Lower lobe of right lung (tissue), 2 donors: ENCODE data around the gene FBXO9. TPM values are rescaled to one million over a fixed set of nuclear protein-coding genes. Genes with fewer than 3 reads are reported as not detected.

Experiments
- ATAC-seq, 2 donors: fragments of 200-7000 bp; cut with Tn5 transposase; one replicate each; pipeline ENCODE4 v1.9.1; 2020 to 2022; ENCODE audit warnings: mild to moderate bottlenecking in 2 of 2, moderate library complexity in 2 of 2
- DNase-seq: peaks from one replicate; pipeline ENCODE4 v3.0.0-alpha.2; 2020
- H3K27ac ChIP-seq: fragments of 200-600 bp; one replicate; pipeline ENCODE4 v1.8.0; 2022
- H3K27me3 ChIP-seq: fragments of 200-600 bp; one replicate; pipeline ENCODE4 v1.8.0; 2022; ENCODE audit warnings: low read depth
- H3K36me3 ChIP-seq: fragments of 200-600 bp; one replicate; pipeline ENCODE4 v1.8.0; 2022; ENCODE audit warnings: mild to moderate bottlenecking
- H3K4me1 ChIP-seq: fragments of 200-600 bp; one replicate; pipeline ENCODE4 v1.8.0; 2022
- H3K4me3 ChIP-seq: fragments of 200-600 bp; one replicate; pipeline ENCODE4 v1.8.0; 2022; ENCODE audit warnings: mild to moderate bottlenecking
- H3K9me3 ChIP-seq: fragments of 200-600 bp; one replicate; pipeline ENCODE4 v1.8.0; 2022
- CTCF ChIP-seq: fragments of 200-600 bp; IDR thresholded peaks from one replicate; pipeline ENCODE4 v1.8.0; 2022; ENCODE audit warnings: antibody characterized with exemption, mild to moderate bottlenecking
- intact Hi-C: fragments of 100-400 bp; cut with DNase I; formaldehyde crosslinking; loops from one replicate; pipeline ENCODE4 v1.11.0; 2022
- total RNA-seq: library from RNA; stranded (reverse); fragmentation: NEBNext Ultra II Directional; extraction: Animal tissue kit (Norgen Biotek cat#: 25700); gene quantifications from one replicate; pipeline ENCODE4 v1.2.1, GENCODE V29; 2021
- donor health status: DM: no; HTN: yes; CAD: no; lungs with severe emphysema.

FBXO9 gene
- total RNA-seq, 1 donor from 2014 or later = 112 TPM

- intact Hi-C loops = no loop called here
- ATAC-seq (no peak), DNase-seq (no peak)
- H3K36me3 ChIP-seq = peaks cover 100% of the 10 kb centered on the region
- TF ChIP-seq CTCF = no peak
- H3K4me1 ChIP-seq = no peaks in the 10 kb centered on the region
- no peak overlapping the region for H3K4me3 ChIP-seq
- H3K27ac ChIP-seq = no peak overlapping the region
- no peaks in the 10 kb centered on the region for H3K27me3 ChIP-seq
- no peaks in the 10 kb centered on the region for H3K9me3 ChIP-seq
These were observed 30.1 kb downstream of the FBXO9 start for GRCh38 chr6:53095270-53095669.

- no peak for TF ChIP-seq CTCF
- Histone ChIP-seq H3K36me3 (peaks cover 100% of the 10 kb centered on the region), H3K9me3 (no peaks in the 10 kb centered on the region), H3K27me3 (no peaks in the 10 kb centered on the region), H3K27ac (no peak overlapping the region), H3K4me1 (no peaks in the 10 kb centered on the region), H3K4me3 (no peak overlapping the region)
- DNase-seq (no peak), ATAC-seq (no peak)
- intact Hi-C loops = no loop called here
These were observed 30.5 kb downstream of the FBXO9 start for GRCh38 chr6:53095716-53096115.

- Histone ChIP-seq H3K4me3 (no peak overlapping the region), H3K27me3 (no peaks in the 10 kb centered on the region), H3K9me3 (no peaks in the 10 kb centered on the region), H3K4me1 (no peaks in the 10 kb centered on the region), H3K27ac (no peak overlapping the region), H3K36me3 (peaks cover 80% of the 10 kb centered on the region)
- DNase-seq (no peak), ATAC-seq (no peak)
- intact Hi-C loops = no loop called here
- no peak for TF ChIP-seq CTCF
These were observed 35.4 kb downstream of the FBXO9 start for GRCh38 chr6:53100561-53100960.

- ATAC-seq (no peak), DNase-seq (no peak)
- Histone ChIP-seq H3K9me3 (no peaks in the 10 kb centered on the region), H3K27ac (no peak overlapping the region), H3K4me1 (no peaks in the 10 kb centered on the region), H3K4me3 (no peak overlapping the region), H3K36me3 (peaks cover 75% of the 10 kb centered on the region), H3K27me3 (no peaks in the 10 kb centered on the region)
- TF ChIP-seq CTCF = no peak
- intact Hi-C loops = no loop called here
These were observed 35.8 kb downstream of the FBXO9 start for GRCh38 chr6:53101006-53101405.

- Histone ChIP-seq H3K36me3 (peaks cover 44% of the 10 kb centered on the region), H3K27me3 (no peaks in the 10 kb centered on the region), H3K27ac (no peak overlapping the region), H3K9me3 (no peaks in the 10 kb centered on the region), H3K4me1 (no peaks in the 10 kb centered on the region), H3K4me3 (no peak overlapping the region)
- DNase-seq = no peak
- no peak for ATAC-seq
- TF ChIP-seq CTCF = no peak
- intact Hi-C loops = no loop called here
These were observed 38.9 kb downstream of the FBXO9 start for GRCh38 chr6:53103993-53104675.
